CD4-positive, alpha-beta T cell treated with Interleukin-17A for 1 hour (primary cell): Measurements from ENCODE around the gene ZNF783.
A peak's percentile ranks its signal among the peaks of the same experiment; 100 is the strongest.
"Not testable (repeated sequence)": the region's sequence is repeated elsewhere in the genome, so short reads cannot be mapped to it uniquely, and the experiment has no call there.

Source experiments
- DNase-seq: peaks from one replicate; pipeline ENCODE4 v3.0.0-alpha.2; 2020

Gene ZNF783

DNA sequence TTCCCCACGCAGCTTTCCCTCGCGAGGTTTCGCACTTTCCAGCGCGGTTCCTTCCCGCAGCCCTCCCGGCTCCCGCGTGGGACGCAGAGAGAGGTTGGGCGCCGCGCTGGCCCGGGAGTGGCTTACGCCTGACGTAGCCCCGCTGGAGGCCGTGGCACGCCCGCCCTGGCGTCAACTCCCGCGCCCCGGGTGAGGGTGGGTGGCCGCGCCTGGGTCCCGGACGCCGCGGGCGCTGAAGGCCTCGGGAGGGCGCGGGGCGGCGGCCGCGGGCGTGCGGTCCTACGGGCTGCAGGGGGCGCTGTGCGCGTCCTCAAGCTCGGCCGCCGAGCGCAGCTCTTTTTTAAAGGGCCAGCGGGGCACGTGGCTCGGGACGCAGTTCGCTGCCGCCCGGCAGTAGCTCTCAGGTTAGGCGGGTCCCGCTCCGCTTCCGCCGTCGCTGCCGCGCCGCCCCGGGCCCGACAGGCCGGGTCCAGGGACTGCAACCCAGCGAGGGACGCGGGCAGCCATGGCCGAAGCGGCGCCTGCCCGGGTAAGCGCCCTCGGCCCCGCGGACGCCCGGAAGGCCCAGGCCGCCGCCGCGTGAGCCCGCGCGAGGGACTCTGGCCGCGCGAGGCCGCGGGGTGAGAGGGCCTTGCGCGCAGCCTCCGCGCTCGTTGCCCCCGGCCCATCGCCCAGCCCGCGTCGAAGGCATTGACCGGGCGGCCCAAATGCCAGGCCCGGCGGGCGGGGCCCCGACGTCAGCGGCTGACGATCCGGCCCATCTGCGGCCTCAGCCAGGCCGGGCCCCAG, at the start of gene ZNF783:
Gene ZNF783 (plus strand): TSS at position 368 of the 789 bp plus-strand sequence. CDS start 138 bp downstream, at position 506.
- peak; percentile 89 for DNase-seq

GRCh38 chr7:149214020-149214720, 47.8 kb upstream of the ZNF783 start:
- DNase-seq = no peak

DNA sequence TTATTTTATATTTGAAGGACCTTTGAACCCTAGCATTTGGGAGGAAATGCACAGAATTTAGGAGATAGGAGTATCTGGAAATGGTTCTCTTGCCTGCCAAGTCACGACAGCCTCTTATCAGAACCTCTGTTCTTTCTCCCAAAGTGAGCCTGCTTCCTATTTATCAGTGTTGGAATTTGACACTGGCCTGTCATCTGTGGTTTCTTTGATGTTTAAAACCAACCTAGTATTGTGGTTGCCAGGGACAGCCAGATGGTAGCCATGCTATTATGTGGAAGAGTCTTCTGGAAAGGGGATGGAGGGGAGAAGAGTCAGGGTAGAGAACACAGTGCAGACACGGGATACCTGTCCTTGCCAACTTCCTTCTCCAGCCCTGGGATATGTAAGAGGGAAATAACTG, 45.6 kb upstream of the ZNF783 start:
- DNase-seq = no peak

GRCh38 chr7:149217570-149217969, 44.4 kb upstream of the ZNF783 start:
- no peak for DNase-seq

- no peak for DNase-seq
Observed at GRCh38 chr7:149218469-149219420, 43.3 kb upstream of the ZNF783 start.

DNA sequence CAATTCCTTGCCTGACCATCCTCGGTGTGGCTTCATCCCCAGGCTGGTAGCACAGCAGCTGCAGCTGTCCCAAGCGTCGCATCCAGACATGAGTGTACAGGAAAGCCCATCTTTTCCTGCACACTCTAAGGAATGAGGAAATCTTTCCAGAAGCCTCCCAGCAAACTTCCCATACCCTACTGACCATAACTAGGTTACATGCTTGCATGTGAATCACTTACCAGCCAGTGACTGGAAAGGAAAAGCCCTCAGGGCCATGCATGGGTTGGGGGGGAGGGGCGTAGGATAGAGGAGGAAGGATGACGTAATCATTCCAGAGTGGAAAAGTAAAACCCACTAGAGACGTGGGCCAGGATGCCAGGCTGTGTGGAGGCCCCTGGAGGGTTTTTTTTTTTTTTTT, 41.5 kb upstream of the ZNF783 start:
- DNase-seq = no peak

DNA sequence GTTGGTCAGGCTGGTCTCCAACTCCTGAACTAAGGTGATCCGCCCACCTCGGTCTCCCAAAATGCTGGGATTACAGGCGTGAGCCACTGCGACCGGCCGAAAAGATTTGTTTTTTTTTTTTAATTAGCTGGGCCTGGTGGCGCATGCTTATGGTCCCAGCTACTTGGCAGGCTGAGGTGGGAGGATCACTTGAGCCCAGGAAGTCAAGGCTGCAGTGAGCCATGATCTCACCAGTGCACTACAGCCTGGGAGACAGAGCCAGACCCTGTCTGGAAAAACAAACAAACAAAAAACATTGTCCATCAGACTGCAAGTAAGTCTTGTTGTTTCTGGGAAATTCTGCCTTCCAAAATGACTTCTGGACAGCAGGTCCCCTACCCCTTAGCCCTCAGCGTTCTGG, 38.8 kb upstream of the ZNF783 start:
- DNase-seq = no peak

DNA sequence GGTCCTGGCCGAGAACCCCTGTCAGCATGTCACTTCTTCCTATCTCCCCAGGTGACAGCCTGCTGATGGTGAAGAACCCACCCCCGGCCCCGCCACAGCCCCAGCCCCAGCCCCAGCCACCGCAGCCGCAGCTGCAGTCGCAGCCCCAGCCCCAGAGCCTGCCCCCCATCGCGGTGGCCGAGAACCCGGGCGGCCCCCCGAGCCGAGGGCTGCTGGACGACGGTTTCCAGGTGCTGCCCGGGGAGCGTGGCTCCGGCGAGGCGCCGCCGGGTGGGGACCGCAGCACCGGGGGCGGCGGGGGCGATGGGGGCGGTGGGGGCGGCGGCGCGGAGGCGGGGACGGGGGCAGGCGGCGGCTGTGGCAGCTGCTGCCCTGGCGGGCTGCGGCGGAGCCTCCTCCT, 38.2 kb upstream of the ZNF783 start:
- no peak for DNase-seq

DNA sequence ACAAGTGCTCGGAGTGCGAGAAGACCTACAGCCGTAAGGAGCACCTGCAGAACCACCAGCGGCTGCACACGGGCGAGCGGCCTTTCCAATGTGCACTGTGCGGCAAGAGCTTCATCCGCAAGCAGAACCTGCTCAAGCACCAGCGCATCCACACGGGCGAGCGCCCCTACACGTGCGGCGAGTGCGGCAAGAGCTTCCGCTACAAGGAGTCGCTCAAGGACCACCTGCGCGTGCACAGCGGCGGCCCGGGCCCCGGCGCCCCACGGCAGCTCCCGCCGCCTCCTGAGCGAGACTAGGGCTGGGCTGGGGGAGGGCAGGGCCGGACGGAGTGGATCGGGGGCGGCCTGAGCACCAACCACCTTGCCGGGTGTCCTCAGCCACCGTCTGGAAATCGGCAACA, 37.6 kb upstream of the ZNF783 start:
- DNase-seq = no peak

DNA sequence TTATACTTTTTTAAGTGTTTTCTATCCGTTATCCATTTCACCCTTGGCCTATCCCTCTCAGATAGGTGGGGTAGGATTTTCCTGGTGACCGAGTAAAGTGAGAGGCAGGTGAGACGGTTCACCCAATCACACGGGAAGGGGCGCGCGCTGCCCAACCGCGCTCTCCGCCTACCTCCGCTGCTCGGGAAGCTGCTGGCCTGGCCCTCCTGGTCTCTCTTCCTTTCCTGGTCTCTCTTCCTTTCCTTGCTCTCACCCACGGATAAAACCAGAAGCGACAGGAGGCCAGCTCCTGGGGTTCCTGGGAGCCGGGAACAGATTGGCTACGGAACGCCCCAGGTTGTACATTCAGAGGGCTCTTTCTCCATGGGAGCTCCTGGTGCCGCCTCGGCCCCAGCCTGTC, 36.9 kb upstream of the ZNF783 start:
- no peak for DNase-seq

GRCh38 chr7:149225656-149226055, 36.3 kb upstream of the ZNF783 start:
- no peak for DNase-seq

GRCh38 chr7:149226366-149226765, 35.6 kb upstream of the ZNF783 start:
- DNase-seq = not testable (repeated sequence)

GRCh38 chr7:149226840-149227494, 35.0 kb upstream of the ZNF783 start:
- no peak for DNase-seq

DNA sequence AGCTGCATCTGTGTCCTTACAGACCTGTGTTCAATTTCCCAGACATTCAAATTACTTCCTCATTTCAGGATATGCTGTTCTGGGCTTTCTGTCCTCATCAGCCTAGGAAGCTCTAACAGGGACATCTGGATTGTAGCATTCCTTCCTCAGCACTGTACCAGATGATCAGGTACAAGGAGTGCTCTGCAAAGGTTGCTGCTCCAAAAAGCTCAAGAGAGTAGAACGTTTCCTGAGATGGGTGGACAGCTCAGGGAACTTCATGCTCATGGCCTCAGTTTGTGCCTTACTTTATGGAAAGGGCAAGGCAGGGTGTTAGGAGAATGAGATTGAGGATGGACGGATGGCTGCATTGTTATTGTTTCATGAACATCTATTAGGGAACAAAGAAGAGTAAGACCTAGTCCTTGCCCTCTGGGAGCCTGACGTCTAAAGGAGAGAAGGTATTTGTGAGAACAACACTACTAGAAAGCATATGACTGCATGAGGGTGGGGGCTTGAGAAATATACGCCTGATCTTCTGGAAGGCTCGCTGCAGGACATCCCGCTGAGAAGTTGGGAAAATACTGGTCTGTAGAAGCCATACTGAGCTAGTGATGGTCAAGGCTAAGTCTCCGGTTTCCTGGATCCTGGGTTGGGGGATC, 33.0 kb upstream of the ZNF783 start:
- no peak for DNase-seq

DNA sequence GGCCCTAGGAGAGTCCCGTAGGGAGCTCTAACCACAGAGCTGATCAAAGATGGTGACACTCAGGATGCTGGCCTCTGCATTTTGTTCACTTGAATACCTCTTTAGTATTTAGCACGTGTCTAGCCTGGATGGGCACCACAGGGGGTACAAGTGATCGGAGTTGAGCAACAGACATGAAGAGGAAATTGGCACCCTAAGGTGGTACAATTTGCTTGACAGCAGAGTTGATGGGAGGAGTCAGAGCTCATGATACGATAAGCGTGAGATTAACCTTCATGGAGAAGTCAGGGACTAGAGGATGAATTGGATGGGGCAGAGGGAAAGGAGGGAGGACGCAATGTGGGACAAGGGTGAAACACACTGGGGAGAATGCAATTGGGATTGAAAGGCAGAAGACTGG, 32.5 kb upstream of the ZNF783 start:
- no peak for DNase-seq

- DNase-seq = no peak
Observed at GRCh38 chr7:149232362-149232761, 29.6 kb upstream of the ZNF783 start.

GRCh38 chr7:149233655-149234204, 28.3 kb upstream of the ZNF783 start:
- DNase-seq = not testable (repeated sequence)

- no peak for DNase-seq
Observed at GRCh38 chr7:149237502-149237901, 24.5 kb upstream of the ZNF783 start.

DNA sequence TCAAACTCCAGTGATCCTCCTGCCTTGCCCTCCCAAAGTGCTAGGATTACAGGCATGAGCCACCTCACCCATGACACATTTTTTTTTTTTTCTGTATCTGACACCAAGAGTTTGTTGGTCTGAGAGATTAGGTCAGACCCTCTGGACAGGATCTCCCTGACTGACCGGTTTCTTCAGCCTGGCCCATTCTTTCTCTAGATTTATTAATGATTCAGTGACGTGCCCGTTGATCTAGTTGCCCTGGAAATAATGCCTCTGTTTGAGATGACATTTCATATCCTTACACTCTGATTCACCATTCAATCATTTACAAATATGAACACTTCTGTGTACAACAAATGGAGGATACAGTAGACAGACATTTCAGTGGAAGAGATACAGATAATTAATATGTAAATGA, 23.9 kb upstream of the ZNF783 start:
- no peak for DNase-seq

- peak; percentile 89 for DNase-seq
Observed at GRCh38 chr7:149239345-149240143, 22.5 kb upstream of the ZNF783 start, which contains the start of gene ZNF212. Gene ZNF212, plus strand, starts transcription at chr7:149239651. Its CDS starts 128 bp downstream, at chr7:149239779.

DNA sequence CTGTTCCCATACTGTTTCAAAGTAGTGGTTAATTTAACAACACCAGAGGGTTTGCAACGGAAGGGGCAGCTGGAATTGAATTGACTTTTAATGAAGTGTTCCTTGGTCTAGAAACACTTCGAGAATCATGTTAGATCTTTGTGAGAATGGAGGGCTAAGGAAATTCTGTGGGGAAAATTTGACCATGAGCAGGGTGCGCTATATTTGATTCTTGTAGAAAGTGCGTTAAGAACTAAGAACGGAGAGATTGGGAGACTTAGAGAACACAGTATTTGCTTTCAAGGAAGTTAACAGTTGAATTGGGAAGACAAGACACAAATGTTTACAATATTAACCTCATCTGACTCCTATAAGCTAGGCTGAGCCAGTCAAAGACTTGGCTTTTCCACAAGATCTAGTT, 21.4 kb upstream of the ZNF783 start:
- no peak for DNase-seq
